Ascending aorta (tissue), 2 donors: Measurements from ENCODE around the gene WDFY2. TPM values are rescaled to one million over a fixed set of nuclear protein-coding genes. Genes with fewer than 3 reads are reported as not detected.

ENCODE experiments used
- DNase-seq, 2 donors: peaks; one replicate each; pipeline ENCODE4 v3.0.0-alpha.2; 2019; ENCODE audit warnings: low spot score in 2 of 2
- H3K27ac ChIP-seq, 2 donors: fragments of 200-600 bp; sonication (generic); one replicate each; pipeline ENCODE4 v1.5.1; 2016 to 2017; ENCODE audit warnings: mild to moderate bottlenecking in 1 of 2
- H3K27me3 ChIP-seq: fragments of 200-600 bp; sonication (generic); one replicate; pipeline ENCODE4 v1.5.1; 2017
- H3K36me3 ChIP-seq, 2 donors: fragments of 200-600 bp; sonication (generic); one replicate each; pipeline ENCODE4 v1.5.1; 2016
- H3K4me1 ChIP-seq, 2 donors: fragments of 200-600 bp; sonication (generic); one replicate each; pipeline ENCODE4 v1.5.1; 2016 to 2017; ENCODE audit warnings: mild to moderate bottlenecking in 1 of 2
- H3K4me3 ChIP-seq, 2 donors: fragments of 200-600 bp; sonication (generic); one replicate each; pipeline ENCODE4 v1.5.1; 2016 to 2017; ENCODE audit warnings: mild to moderate bottlenecking in 1 of 2
- H3K9me3 ChIP-seq, 2 donors: fragments of 200-600 bp; sonication (generic); one replicate each; pipeline ENCODE4 v1.5.1; 2016
- CTCF ChIP-seq, 3 experiments: fragments of 200-600 bp in 2 of 3; fragments of 450-650 bp in 1 of 3; sonication (generic) in 2 of 3; IDR thresholded peaks; one replicate each; pipeline ENCODE4 v1.5.1; 2016 to 2019; ENCODE audit warnings: antibody characterized with exemption in 3 of 3, mild to moderate bottlenecking in 1 of 3, moderate library complexity in 1 of 3
- intact Hi-C: fragments of 100-400 bp; cut with DNase I; formaldehyde crosslinking; loops from one replicate; pipeline ENCODE4 v1.15.1; 2023
- total RNA-seq: library from RNA; depleted of rRNA; stranded (reverse); fragments of >200 nt; gene quantifications from one replicate; pipeline ENCODE4 v1.1.0, GENCODE V29; 2016

The WDFY2 gene
- total RNA-seq, 1 donor from 2014 or later, result 6.1 TPM

DNA sequence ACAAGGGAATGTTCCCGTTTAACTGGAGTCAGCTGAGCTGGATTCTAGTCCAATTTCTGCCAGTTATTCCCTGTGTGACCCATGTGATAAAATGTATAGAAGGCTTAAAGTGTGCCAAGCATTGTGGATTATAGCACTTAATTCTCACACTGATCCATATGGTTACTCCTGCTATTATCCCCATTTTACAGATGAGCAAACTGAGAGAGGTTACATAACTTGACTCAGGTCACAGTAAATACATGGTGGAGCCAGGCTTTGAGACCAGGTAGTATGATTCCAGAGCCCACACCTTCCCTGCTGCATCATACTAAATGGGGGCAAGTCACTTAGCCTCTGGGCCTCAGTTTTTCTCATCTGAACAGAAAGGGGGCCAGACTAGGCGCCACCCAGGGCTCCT lies 221.7 kb downstream of the WDFY2 start:
- no peaks in the 10 kb centered on the region for H3K36me3 ChIP-seq
- no peak for DNase-seq
- no peaks in the 10 kb centered on the region for H3K27me3 ChIP-seq
- no peaks in the 10 kb centered on the region for H3K9me3 ChIP-seq
- no peak for TF ChIP-seq CTCF (IDR thresholded peaks at IDR 0.05)
- peak overlapping the region in 1 of 2 donors; percentile 98 for H3K4me3 ChIP-seq
- intact Hi-C loops, result loop anchor here (10.0 kb wide), 1 partner anchor 1681 kb away; no protein-coding TSS in a partner anchor
- H3K4me1 ChIP-seq, result peaks cover 12 to 35% of the 10 kb centered on the region in 2 donors
- H3K27ac ChIP-seq, result peak overlapping the region in 1 of 2 donors; percentile 98

- no peak overlapping the region for H3K27ac ChIP-seq
- TF ChIP-seq CTCF (IDR thresholded peaks at IDR 0.05), result no peak
- DNase-seq, result no peak
- H3K4me3 ChIP-seq, result no peak overlapping the region
- no peaks in the 10 kb centered on the region for H3K36me3 ChIP-seq
- H3K9me3 ChIP-seq, result no peaks in the 10 kb centered on the region
- peaks cover 6 to 28% of the 10 kb centered on the region in 2 donors for H3K4me1 ChIP-seq
- intact Hi-C loops, result loop anchor here (10.0 kb wide), 1 partner anchor 1682 kb away; no protein-coding TSS in a partner anchor
- H3K27me3 ChIP-seq, result no peaks in the 10 kb centered on the region
Measured at GRCh38 chr13:51806566-51806965, 222.3 kb downstream of the WDFY2 start.

DNA sequence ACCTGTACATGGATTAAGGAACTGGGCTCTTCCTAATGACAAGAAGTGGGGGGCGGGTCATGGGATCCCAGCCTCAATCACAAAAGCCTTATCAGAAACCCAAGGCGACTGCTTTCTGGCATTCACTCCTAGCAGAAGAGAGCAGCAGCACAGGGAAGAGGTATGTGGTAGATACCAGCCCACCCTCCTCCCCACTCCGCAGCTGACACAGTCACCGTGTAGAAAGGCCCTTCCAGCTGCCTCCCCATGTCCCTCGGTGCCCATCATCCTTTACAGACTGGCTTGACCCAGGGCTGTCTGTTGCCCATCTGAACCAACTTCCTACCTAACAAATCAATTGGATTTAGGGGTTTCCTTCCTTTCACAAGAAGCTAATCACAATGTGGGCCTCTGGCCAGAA lies 222.8 kb downstream of the WDFY2 start:
- TF ChIP-seq CTCF (IDR thresholded peaks at IDR 0.05), result no peak
- no peaks in the 10 kb centered on the region for H3K9me3 ChIP-seq
- intact Hi-C loops, result loop anchor here (10.0 kb wide), 1 partner anchor 1682 kb away; no protein-coding TSS in a partner anchor
- H3K36me3 ChIP-seq, result no peaks in the 10 kb centered on the region
- no peak overlapping the region for H3K4me3 ChIP-seq
- no peaks in the 10 kb centered on the region for H3K27me3 ChIP-seq
- H3K27ac ChIP-seq, result no peak overlapping the region
- H3K4me1 ChIP-seq, result peaks cover 3 to 24% of the 10 kb centered on the region in 2 donors
- no peak for DNase-seq

DNA sequence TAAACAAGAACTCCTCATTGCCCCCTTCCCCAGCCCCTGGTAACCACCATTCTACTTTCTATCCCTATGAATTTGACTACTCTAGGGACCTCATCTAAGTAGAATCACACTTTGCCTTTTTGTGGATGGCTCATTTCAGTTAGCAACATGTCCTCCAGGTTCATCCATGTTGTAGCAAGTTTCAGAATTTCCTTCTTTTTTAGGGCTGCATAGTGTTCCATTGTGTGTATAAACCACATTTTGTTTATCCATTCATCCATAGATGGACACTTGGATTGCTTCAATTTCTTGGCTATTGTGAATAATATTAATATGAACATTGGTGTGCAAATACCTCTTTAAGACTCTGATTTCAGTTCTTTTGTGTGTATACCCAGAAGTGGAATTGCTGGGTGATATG lies 224.5 kb downstream of the WDFY2 start:
- no peak for DNase-seq
- Histone ChIP-seq H3K27me3 (no peaks in the 10 kb centered on the region), H3K4me1 (peaks cover 0 to 12% of the 10 kb centered on the region in 2 donors), H3K4me3 (no peak overlapping the region), H3K27ac (no peak overlapping the region), H3K9me3 (no peaks in the 10 kb centered on the region), H3K36me3 (no peaks in the 10 kb centered on the region)
- intact Hi-C loops, result loop anchor here (10.0 kb wide), 1 partner anchor 1684 kb away; no protein-coding TSS in a partner anchor
- no peak for TF ChIP-seq CTCF (IDR thresholded peaks at IDR 0.05)

DNA sequence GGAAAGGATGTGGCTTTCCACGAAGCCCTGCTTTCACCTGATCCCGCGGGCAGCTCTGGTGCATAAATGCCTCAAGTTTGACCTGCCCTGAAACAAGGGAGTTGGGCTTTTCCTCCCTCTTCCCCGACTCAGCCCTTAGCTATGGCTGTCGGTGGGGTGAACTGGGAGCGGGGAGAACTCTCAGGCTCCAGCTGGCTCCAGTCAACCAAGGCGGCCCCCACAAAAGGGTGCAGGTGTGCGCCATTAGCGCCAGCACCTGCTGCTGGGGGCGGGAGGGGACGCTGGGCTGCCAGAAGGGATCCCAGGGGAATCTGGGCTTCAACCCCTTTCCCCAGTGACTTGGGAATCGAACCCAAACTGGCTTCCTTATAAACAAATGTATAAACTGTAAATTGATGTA lies 226.8 kb downstream of the WDFY2 start:
- no peaks in the 10 kb centered on the region for H3K36me3 ChIP-seq
- intact Hi-C loops, result no loop called here
- H3K27ac ChIP-seq, result no peak overlapping the region
- H3K27me3 ChIP-seq, result no peaks in the 10 kb centered on the region
- H3K4me3 ChIP-seq, result no peak overlapping the region
- DNase-seq, result no peak
- no peaks in the 10 kb centered on the region for H3K9me3 ChIP-seq
- TF ChIP-seq CTCF (IDR thresholded peaks at IDR 0.05), result no peak
- peaks cover 0 to 8% of the 10 kb centered on the region in 2 donors for H3K4me1 ChIP-seq
